Smooth muscle cell (in vitro differentiated cells): ENCODE data around the gene LOXHD1. TPM values are rescaled to one million over a fixed set of nuclear protein-coding genes. Genes with fewer than 3 reads are reported as not detected.

Experiments used
- DNase-seq: peaks from one replicate; lab custom pipeline; 2025; ENCODE audit not compliant: unreplicated experiment; lab: John Stamatoyannopoulos, UW
- H2AFZ ChIP-seq: fragments of 200-600 bp; sonication (generic); 2 replicates; pipeline ENCODE4 v1.6.0; 2016; ENCODE audit warnings: antibody characterized with exemption, low read depth, mild to moderate bottlenecking
- H3F3A ChIP-seq: fragments of 200-600 bp; sonication (generic); 2 replicates; pipeline ENCODE4 v1.6.0; 2017; ENCODE audit warnings: antibody characterized with exemption, low read depth
- H3K27ac ChIP-seq: fragments of 200-600 bp; sonication (generic); 2 replicates; pipeline ENCODE4 v1.5.1; 2016; ENCODE audit warnings: low read depth, mild to moderate bottlenecking
- H3K27me3 ChIP-seq: fragments of 200-600 bp; sonication (generic); 2 replicates; pipeline ENCODE4 v1.6.1; 2016; ENCODE audit warnings: low read depth, mild to moderate bottlenecking
- H3K36me3 ChIP-seq: fragments of 200-600 bp; sonication (generic); 2 replicates; pipeline ENCODE4 v1.5.1; 2016; ENCODE audit warnings: low read depth
- H3K4me1 ChIP-seq: fragments of 200-600 bp; sonication (generic); 2 replicates; pipeline ENCODE4 v1.5.1; 2016; ENCODE audit warnings: low read depth
- H3K4me2 ChIP-seq: fragments of 200-600 bp; sonication (generic); 2 replicates; pipeline ENCODE4 v1.6.0; 2016; ENCODE audit warnings: mild to moderate bottlenecking
- H3K4me3 ChIP-seq: fragments of 200-600 bp; sonication (generic); 2 replicates; pipeline ENCODE4 v1.5.1; 2016; ENCODE audit warnings: mild to moderate bottlenecking
- H3K79me2 ChIP-seq: fragments of 200-600 bp; sonication (generic); 2 replicates; pipeline ENCODE4 v1.6.0; 2016; ENCODE audit warnings: low read depth, mild to moderate bottlenecking
- H3K9ac ChIP-seq: fragments of 200-600 bp; sonication (generic); 2 replicates; pipeline ENCODE4 v1.6.0; 2016; ENCODE audit warnings: low read depth
- H3K9me3 ChIP-seq: fragments of 200-600 bp; sonication (generic); replicated peaks from 2 replicates; pipeline ENCODE4 v1.5.1; 2016; ENCODE audit warnings: low read depth
- H4K20me1 ChIP-seq: fragments of 200-600 bp; sonication (generic); 2 replicates; pipeline ENCODE4 v1.6.0; 2016; ENCODE audit warnings: low read depth
- CTCF ChIP-seq: fragments of 200-600 bp; sonication (generic); IDR thresholded peaks from 2 replicates; pipeline ENCODE4 v1.5.1; 2017; ENCODE audit warnings: borderline replicate concordance, mild to moderate bottlenecking, antibody characterized with exemption; ENCODE audit not compliant: insufficient read depth, poor library complexity, severe bottlenecking
- WGBS: methylation state at CpG from one replicate; pipeline ENCODE4 v1.1.7; 2016; ENCODE audit warnings: low lambda C conversion rate; 5-methylcytosine and 5-hydroxymethylcytosine counted together
- polyA plus RNA-seq: library from polyadenylated mRNA; unstranded; fragments of >200 nt; fragmentation: Nextera tagmentation; extraction: Ambion mirVana; gene quantifications from 2 replicates; pipeline ENCODE4 v1.2.1, GENCODE V29; 2016
- total RNA-seq: library from RNA; depleted of rRNA; stranded (reverse); fragments of >200 nt; gene quantifications from 2 replicates; pipeline ENCODE4 v1.2.3, GENCODE V29; 2014

Gene LOXHD1
- total and polyA plus RNA-seq, 2 experiments from 2014 or later: not detected

GRCh38 chr18:46435031-46435430 lies 222.0 kb downstream of the LOXHD1 start:
- H3K4me2 ChIP-seq: no peak overlapping the region
- no peak overlapping the region for H2AFZ ChIP-seq
- H4K20me1 ChIP-seq: no peaks in the 10 kb centered on the region
- peaks cover 8% of the 10 kb centered on the region for H3K4me1 ChIP-seq
- 88% methylated on average over 9 of the region's 9 CpGs for WGBS
- H3K79me2 ChIP-seq: no peaks in the 10 kb centered on the region
- H3K36me3 ChIP-seq: no peaks in the 10 kb centered on the region
- no peak for TF ChIP-seq CTCF
- no peaks in the 10 kb centered on the region for H3K9me3 ChIP-seq
- DNase-seq: no peak
- no peaks in the 10 kb centered on the region for H3F3A ChIP-seq
- H3K27me3 ChIP-seq: no peaks in the 10 kb centered on the region
- no peak overlapping the region for H3K9ac ChIP-seq
- H3K27ac ChIP-seq: no peak overlapping the region
- no peak overlapping the region for H3K4me3 ChIP-seq

GRCh38 chr18:46434629-46435028 lies 222.4 kb downstream of the LOXHD1 start:
- no peak for TF ChIP-seq CTCF
- WGBS: 97% methylated on average over 3 of the region's 3 CpGs
- no peak overlapping the region for H3K27ac ChIP-seq
- H2AFZ ChIP-seq: no peak overlapping the region
- H4K20me1 ChIP-seq: no peaks in the 10 kb centered on the region
- no peaks in the 10 kb centered on the region for H3K27me3 ChIP-seq
- no peaks in the 10 kb centered on the region for H3K79me2 ChIP-seq
- H3K9ac ChIP-seq: no peak overlapping the region
- no peak overlapping the region for H3K4me3 ChIP-seq
- peaks cover 8% of the 10 kb centered on the region for H3K4me1 ChIP-seq
- H3K9me3 ChIP-seq: no peaks in the 10 kb centered on the region
- H3K36me3 ChIP-seq: no peaks in the 10 kb centered on the region
- no peak overlapping the region for H3K4me2 ChIP-seq
- H3F3A ChIP-seq: no peaks in the 10 kb centered on the region
- DNase-seq: no peak

GRCh38 chr18:46433121-46433826 lies 223.7 kb downstream of the LOXHD1 start:
- Histone ChIP-seq H3K27ac (no peak overlapping the region), H3K36me3 (no peaks in the 10 kb centered on the region), H2AFZ (no peak overlapping the region), H3K4me2 (no peak overlapping the region), H3K4me3 (no peak overlapping the region), H3F3A (no peaks in the 10 kb centered on the region), H3K79me2 (no peaks in the 10 kb centered on the region), H3K9ac (no peak overlapping the region), H3K4me1 (peaks cover 8% of the 10 kb centered on the region), H3K9me3 (no peaks in the 10 kb centered on the region), H4K20me1 (no peaks in the 10 kb centered on the region), H3K27me3 (no peaks in the 10 kb centered on the region)
- no peak for DNase-seq
- WGBS: 57% methylated on average over 33 of the region's 35 CpGs
- no peak for TF ChIP-seq CTCF

GRCh38 chr18:46431522-46432171 lies 225.4 kb downstream of the LOXHD1 start:
- Histone ChIP-seq H3K9ac (no peak overlapping the region), H3K9me3 (no peaks in the 10 kb centered on the region), H3F3A (no peaks in the 10 kb centered on the region), H3K4me1 (peaks cover 8% of the 10 kb centered on the region), H4K20me1 (no peaks in the 10 kb centered on the region), H2AFZ (no peak overlapping the region), H3K79me2 (no peaks in the 10 kb centered on the region), H3K36me3 (no peaks in the 10 kb centered on the region), H3K27ac (no peak overlapping the region), H3K27me3 (no peaks in the 10 kb centered on the region), H3K4me2 (no peak overlapping the region), H3K4me3 (no peak overlapping the region)
- WGBS: 58% methylated on average over 4 of the region's 4 CpGs
- no peak for TF ChIP-seq CTCF
- DNase-seq: no peak
